Fibroblast of mammary gland (primary cell): ENCODE measurements around the gene SULT1B1.

Experiments used
- DNase-seq: peaks from one replicate; pipeline ENCODE4 v3.0.0-alpha.2; 2010; ENCODE audit warnings: low read depth
- H3K4me3 ChIP-seq: 2 replicates; pipeline ENCODE4 v1.5.1; 2011; ENCODE audit warnings: low read depth, mild to moderate bottlenecking, low read length, moderate library complexity; ENCODE audit not compliant: control insufficient read depth
- TF ChIP-seq, protein P1 (sequence below): conservative IDR thresholded peaks from 2 replicates; pipeline ENCODE4 v1.5.1; 2011; ENCODE audit warnings: low read depth, low read length, inconsistent platforms; ENCODE audit not compliant: control insufficient read depth, insufficient read depth

The SULT1B1 gene

DNA sequence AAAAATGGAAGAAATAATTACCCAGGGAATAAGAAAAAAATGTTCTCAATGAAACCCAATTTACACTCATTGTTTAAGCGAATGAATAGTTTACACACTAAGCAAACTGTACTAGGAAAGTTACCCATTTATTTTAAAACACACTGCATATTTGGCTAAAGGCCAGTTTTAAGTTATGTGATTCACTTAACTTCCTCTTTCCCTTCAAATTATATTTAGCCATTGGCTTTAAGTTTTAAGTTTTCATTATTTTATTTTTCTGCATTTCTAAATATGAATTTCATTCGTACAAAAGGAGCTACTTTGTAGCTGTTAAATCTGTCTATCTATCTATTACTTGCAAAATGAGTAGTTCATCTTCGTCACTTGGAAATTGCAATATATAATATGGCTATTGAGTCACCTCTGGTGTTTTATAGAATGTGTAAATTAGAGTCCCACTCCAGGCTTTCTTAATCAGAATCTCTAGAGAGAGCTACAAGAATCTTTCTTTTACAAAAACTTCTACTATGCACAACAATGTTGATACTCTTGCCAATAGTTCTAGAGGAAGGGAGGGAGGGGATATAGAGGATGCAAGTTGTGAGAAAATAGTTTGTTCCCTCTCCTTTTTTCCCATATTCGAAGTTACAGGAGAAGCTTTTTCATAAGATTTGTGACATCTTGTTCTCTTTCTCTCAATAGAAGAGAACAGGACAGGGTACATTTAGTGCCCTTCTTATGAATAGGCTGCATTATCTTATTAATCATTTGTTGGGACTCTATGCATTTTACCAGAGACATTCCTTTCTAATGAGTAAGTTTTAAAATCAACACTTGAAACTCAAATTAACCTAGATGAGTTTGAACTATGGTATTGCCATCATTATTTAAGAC is 41.8 kb downstream of the SULT1B1 start:
- TF ChIP-seq, protein P1, sequence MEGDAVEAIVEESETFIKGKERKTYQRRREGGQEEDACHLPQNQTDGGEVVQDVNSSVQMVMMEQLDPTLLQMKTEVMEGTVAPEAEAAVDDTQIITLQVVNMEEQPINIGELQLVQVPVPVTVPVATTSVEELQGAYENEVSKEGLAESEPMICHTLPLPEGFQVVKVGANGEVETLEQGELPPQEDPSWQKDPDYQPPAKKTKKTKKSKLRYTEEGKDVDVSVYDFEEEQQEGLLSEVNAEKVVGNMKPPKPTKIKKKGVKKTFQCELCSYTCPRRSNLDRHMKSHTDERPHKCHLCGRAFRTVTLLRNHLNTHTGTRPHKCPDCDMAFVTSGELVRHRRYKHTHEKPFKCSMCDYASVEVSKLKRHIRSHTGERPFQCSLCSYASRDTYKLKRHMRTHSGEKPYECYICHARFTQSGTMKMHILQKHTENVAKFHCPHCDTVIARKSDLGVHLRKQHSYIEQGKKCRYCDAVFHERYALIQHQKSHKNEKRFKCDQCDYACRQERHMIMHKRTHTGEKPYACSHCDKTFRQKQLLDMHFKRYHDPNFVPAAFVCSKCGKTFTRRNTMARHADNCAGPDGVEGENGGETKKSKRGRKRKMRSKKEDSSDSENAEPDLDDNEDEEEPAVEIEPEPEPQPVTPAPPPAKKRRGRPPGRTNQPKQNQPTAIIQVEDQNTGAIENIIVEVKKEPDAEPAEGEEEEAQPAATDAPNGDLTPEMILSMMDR: no peak
- peak; percentile 54 for DNase-seq
- no peak overlapping the region for H3K4me3 ChIP-seq

DNA sequence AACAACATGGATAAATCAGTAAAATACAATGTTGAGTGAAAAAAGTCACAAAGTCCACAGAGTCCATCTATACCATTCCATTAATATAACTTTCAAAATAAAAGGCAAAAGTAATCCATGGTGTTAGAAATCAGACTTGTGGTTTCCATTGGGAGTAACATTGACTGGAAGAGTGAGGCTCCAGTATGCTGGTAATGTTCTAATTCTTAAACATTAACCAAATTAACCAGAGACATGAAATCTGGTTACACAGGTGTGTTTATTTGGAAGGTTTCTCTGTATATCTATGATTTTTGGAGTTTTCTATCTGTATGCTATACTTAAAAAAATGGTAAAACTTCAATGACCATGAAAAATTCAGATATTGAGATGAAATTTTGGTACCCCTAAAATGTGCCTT is 42.6 kb downstream of the SULT1B1 start:
- DNase-seq: no peak
- TF ChIP-seq, protein P1: no peak
- no peak overlapping the region for H3K4me3 ChIP-seq

DNA sequence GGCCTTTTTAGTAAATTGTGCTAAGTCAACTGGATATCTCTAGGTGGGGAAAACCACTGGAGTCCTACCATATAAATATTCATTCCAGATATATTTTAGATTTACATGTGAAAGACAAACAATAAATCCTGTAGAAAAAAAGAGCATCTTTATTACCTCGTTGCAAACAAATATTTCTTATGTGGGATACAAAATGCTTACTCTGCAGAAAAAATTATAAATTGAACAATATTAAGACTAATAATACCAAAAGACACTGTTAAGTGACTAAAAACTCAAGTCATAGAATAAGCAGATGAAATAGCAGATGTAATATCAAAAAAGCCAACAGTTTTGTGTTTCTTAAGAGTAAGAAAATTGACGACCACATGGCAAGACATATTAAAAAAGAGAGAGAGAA is 43.8 kb downstream of the SULT1B1 start:
- TF ChIP-seq, protein P1: no peak
- no peak overlapping the region for H3K4me3 ChIP-seq
- no peak for DNase-seq

DNA sequence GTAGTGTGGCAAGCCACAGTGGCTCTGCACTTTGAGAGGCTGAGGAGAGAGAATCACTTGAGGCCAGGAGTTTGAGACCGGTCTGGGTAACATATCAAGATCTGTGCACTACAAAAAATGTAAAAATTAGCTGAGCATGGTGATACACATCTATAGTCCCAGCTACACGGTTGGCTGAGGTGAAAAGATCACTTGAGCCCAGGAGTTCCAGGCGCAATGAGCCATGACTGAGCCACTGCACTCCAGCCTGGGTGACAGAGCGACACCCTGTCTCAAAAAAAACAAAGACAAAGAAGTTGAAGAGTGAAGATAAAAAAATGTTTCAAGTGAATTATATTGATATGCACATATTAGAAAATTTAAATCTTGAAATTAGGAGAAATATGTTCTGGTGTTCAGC is 46.3 kb downstream of the SULT1B1 start:
- DNase-seq: no peak
- H3K4me3 ChIP-seq: no peak overlapping the region
- TF ChIP-seq, protein P1: no peak

GRCh38 chr4:69713593-69713992 is 46.8 kb downstream of the SULT1B1 start:
- no peak overlapping the region for H3K4me3 ChIP-seq
- TF ChIP-seq, protein P1: no peak
- peak; percentile 81 for DNase-seq

DNA sequence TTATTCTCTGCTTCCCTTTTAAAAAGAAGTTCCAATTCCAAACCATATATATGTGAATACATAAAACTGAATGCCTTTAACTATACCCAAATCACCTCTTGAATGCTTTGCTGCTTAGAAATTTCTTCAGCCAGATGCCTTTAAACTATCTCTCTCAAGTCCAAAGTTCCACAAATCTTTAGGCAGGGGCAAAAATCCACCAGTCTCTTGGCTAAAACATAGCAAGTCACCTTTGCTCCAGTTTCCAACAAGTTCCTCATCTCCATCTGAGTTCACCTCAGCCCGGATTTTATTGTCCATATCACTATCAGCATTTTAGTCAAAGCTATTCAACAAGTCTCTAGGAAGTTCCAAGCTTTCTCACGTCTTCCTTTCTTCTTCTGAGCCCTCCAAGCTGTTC is 49.8 kb downstream of the SULT1B1 start:
- no peak overlapping the region for H3K4me3 ChIP-seq
- TF ChIP-seq, protein P1: no peak
- no peak for DNase-seq
